GM19023 (cell line): ENCODE results near the gene LMX1A.

Experiments used
- ATAC-seq: cut with Tn5 transposase; IDR thresholded peaks from one replicate; pipeline ENCODE4 v1.9.1; 2021; ENCODE audit warnings: mild to moderate bottlenecking, moderate library complexity; ENCODE audit not compliant: unreplicated experiment

The LMX1A gene

DNA sequence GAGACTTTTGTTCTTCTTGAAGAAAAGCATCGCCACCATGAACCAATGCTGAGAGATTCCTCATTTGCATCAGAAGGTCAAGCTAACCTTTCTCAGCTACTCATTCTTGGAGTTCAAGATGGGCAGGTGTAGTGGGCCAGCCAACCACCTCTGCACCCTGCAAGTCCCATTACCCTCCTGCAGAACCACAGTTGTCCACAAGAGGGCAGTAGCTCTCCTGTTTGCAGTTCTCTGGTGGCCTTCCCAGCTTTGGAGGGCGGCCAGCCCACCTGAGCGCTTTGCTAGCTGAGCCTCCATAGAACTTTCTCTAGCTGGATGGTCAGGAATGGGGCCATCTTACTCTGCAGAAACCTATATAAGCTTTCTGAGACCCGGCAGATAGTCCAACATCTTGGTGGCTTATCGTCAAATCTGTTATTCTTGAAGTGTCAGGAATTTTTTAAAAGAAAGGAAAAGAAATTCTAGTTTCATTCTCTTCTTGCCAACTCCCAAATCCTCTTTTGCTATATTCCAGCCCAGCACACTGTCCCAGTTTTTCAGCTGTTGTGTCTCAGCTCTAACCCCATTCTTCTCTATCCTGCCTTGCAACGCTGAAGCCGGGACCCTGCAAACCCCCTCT lies 11.0 kb upstream of the LMX1A start:
- ATAC-seq = peak; percentile 65

- ATAC-seq = no peak
Measured at GRCh38 chr1:165365341-165365740, 8.8 kb upstream of the LMX1A start.

- no peak for ATAC-seq
Measured at GRCh38 chr1:165364568-165365133, 8.1 kb upstream of the LMX1A start.

- no peak for ATAC-seq
Measured at GRCh38 chr1:165356876-165357275, 361 bp upstream of the LMX1A start.

DNA sequence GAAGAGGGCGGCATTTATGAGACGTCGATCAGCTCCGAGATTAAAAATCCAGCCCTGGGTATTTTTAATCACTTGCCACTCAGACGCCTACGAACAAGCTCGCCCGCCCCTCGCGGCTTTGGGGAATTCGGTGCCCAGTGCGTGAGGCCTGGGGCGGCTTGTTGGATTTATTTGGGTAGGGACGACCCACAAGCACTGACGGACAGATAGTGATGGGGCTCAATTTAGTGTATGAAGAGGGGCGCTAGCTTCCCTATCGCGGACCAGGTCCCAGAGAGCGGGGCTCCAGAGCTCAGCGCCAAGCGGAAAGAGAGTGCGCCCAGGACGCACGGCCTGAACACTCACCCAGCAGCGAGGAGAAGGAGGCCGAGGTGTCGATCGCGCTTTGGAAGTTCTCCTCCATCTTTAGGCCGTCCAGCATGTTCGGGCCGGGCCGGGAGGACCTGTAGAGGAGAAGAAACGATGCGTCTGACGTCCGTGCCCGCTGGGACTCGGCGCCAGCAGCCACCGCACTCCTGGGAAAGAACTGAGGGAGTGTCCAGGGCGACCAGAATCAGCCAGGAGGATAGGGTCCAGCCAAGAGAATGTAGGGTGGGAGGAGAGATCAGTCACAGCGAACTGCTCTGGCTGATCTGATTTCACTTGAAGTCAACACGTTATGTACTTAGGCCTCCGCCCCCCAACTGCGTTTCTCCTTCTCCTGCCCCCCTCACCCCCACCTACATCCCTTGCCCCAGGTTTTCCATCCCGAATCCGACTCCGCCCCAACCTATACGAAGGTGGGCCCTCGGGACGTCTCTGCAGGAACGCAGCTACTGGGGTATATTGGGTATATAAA lies 1.2 kb downstream of the LMX1A start:
- ATAC-seq = no peak

- ATAC-seq = no peak
Measured at GRCh38 chr1:165354739-165355138, 1.8 kb downstream of the LMX1A start.

- ATAC-seq = no peak
Measured at GRCh38 chr1:165353731-165354671, 2.5 kb downstream of the LMX1A start.

- ATAC-seq = no peak
Measured at GRCh38 chr1:165352442-165353293, 3.8 kb downstream of the LMX1A start.

DNA sequence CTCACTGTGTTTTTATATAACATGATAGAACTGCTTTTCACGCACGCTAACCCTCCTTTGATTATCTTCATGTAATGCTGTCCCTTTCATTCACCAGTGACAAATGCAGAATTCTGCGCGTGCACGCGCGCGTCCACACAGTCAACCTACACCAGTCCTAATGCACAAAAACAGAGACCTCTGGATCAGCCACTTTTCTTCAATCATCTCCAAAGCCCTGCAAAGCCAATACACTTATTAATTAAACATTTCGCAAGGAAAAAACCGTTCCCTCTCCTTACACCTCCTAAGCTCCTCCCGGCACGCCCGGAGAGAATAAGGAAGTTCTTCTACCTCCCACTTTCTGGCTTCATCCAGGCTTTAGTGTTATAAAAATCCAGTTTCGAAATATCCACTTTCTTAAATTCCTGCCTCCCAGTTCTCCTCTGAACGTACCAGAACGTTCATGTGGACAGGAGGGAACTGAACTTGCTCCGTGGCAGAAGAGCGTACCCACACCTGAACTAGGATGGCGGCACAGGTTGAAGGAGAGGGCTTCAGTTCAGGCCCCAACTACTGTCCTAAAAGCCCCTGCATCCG lies 4.6 kb downstream of the LMX1A start:
- ATAC-seq = no peak

DNA sequence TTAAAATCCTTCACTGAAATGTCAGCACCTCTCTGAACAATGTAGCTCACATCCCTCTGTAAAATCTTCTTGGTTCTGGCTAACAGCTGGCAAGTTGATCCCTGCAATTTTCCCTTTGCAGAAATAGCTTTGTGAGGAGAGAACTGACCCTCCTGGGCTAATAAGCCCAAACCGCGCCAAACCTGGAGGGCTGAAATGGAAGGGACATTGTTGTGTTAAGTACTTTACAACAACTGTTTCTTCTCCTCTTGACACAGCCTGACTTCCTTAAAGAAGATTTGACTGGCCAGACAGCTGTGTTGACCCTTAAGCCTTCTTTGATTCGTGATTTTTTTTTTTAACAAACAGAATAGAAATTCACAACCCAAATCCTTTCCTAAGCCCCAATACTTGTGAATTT lies 5.7 kb downstream of the LMX1A start:
- no peak for ATAC-seq

DNA sequence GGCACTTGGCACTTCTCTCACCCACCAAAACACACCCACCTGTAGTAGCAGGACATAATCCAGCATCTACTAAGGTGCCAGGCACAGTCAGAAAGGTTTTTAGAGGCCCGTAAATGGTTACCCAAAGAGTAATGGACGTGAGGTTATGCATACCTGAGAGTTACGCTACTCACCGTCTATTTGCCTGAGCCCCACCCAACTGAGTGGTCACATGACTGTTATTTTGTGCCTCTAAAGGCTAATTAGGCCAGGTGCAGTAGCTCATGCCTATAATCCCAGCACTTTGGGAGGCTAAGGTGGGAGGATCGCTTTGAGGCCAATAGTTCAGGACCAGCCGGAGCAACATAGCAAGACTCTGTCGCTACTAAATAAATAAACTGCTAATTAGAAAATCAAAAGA lies 11.0 kb downstream of the LMX1A start:
- ATAC-seq = no peak

GRCh38 chr1:165344736-165345135 lies 11.8 kb downstream of the LMX1A start:
- ATAC-seq = no peak

- no peak for ATAC-seq
Measured at GRCh38 chr1:165344198-165344597, 12.3 kb downstream of the LMX1A start.

DNA sequence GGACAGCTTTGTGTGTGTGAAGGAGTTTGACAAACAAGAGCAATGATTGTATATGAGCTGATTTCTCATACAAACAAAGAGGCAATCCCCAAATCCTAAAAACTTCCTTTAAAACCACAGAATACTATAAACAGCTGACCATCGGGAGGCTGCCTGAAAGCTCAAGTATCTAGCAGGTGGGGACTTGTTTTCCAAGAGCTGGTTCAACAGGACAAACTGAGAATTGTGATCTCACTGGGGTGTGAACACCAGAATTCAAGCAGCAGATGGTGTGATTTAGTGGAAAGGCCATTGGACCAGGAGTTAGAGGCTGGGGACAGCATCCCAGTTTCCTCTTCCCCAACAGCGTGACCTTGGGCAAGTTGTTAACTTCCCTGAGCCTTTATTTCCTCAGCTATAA lies 13.9 kb downstream of the LMX1A start:
- no peak for ATAC-seq

GRCh38 chr1:165342168-165342567 lies 14.3 kb downstream of the LMX1A start:
- ATAC-seq = no peak

GRCh38 chr1:165339164-165339563 lies 17.4 kb downstream of the LMX1A start:
- no peak for ATAC-seq

- no peak for ATAC-seq
Measured at GRCh38 chr1:165330483-165330882, 26.0 kb downstream of the LMX1A start.

DNA sequence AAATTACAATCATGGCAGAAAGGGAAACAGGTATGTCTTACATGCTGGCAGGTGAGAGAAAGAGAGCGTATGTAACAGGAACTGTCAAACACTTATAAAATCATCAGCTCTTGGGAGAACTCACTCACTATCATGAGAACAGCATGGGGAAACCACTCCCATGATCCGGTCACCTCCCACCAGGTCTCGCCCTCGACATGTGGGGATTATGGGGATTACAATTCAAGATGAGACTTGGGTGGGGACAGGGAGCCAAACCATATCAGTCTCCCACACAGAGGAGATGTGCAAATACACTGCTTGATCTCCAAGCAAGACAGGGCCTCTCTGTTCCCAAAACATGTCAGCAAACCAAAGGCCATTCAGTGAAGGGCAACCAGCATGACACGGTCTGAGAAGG lies 27.4 kb downstream of the LMX1A start:
- no peak for ATAC-seq

- no peak for ATAC-seq
Measured at GRCh38 chr1:165328136-165328535, 28.4 kb downstream of the LMX1A start.

GRCh38 chr1:165327538-165327937 lies 29.0 kb downstream of the LMX1A start:
- no peak for ATAC-seq
